Measurements from ENCODE around the gene SHE. TPM values are rescaled to one million over a fixed set of nuclear protein-coding genes. Genes with fewer than 3 reads are reported as not detected.

SHE gene
- total and polyA plus RNA-seq, 10 of the 15 experiments (the other 5 are each of a cell fraction or from before 2014, with no cell fraction given), result under 0.01 to 0.05 (median 0.03) TPM; not detected in 3

- no TSS peak for BruUV-seq (replicated peaks)
- FAIRE-seq, result no peak
- Histone ChIP-seq H3K4me1 (ENCODE audit: control insufficient read depth, insufficient read depth, low read length) (no peaks in the 10 kb centered on the region), H3K79me2 (ENCODE audit: control insufficient read depth, insufficient read depth, low read length) (no peaks in the 10 kb centered on the region), H4K20me1 (ENCODE audit: control insufficient read depth, insufficient read depth) (no peaks in the 10 kb centered on the region), H3K27ac (ENCODE audit: control insufficient read depth, insufficient read depth) (no peak overlapping the region), H3K9ac (ENCODE audit: control insufficient read depth, insufficient read depth, low read length) (no peak overlapping the region), H3K9me3 (replicated peaks; ENCODE audit: control insufficient read depth, insufficient read depth, low read length) (no peaks in the 10 kb centered on the region), H2AFZ (ENCODE audit: control insufficient read depth, low read depth, low read length) (no peak overlapping the region), H3K4me2 (ENCODE audit: control insufficient read depth, insufficient read depth) (no peak overlapping the region), H3K27me3 (replicated peaks in 1 of 2; ENCODE audit: control insufficient read depth in 2 of 2, insufficient read depth in 2 of 2, low read length in 1 of 2) (no peaks in the 10 kb centered on the region), H3K36me3 (ENCODE audit: control insufficient read depth in 2 of 2, insufficient read depth in 2 of 2, low read length in 1 of 2) (no peaks in the 10 kb centered on the region), H3K4me3 (no peak overlapping the region)
- POLR2A ChIA-PET, result no interaction called here
- in situ Hi-C loops (cut with MboI) (no loop called here), intact Hi-C loops (cut with micrococcal nuclease; ENCODE audit: unreplicated experiment) (no loop called here)
- CTCF ChIA-PET, result interaction anchor here (1.0 kb wide), 1 partner anchor 22 kb away, joined by 3 read pairs; no protein-coding TSS in a partner anchor
- RAD21 ChIA-PET (ENCODE audit: unreplicated experiment), result no interaction called here
- no peak for ATAC-seq
- DNase-seq (ENCODE audit: low read depth, low spot score), result no peak
- TF ChIP-seq, protein P1, sequence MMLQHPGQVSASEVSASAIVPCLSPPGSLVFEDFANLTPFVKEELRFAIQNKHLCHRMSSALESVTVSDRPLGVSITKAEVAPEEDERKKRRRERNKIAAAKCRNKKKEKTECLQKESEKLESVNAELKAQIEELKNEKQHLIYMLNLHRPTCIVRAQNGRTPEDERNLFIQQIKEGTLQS (IDR thresholded peaks at IDR 0.05; ENCODE audit: borderline replicate concordance, extremely low read depth, low read depth, low read length), result no peak
- TF ChIP-seq MEF2B (IDR thresholded peaks at IDR 0.05; ENCODE audit: partially characterized antibody, poor library complexity, severe bottlenecking) (no peak), EZH2 (IDR thresholded peaks at IDR 0.05; ENCODE audit: borderline replicate concordance, control insufficient read depth, low read depth, low read length) (no peak), SMARCA5 (IDR thresholded peaks at IDR 0.05) (no peak), BMI1 (IDR thresholded peaks at IDR 0.05; ENCODE audit: borderline replicate concordance) (no peak), WRNIP1 (IDR thresholded peaks at IDR 0.05; ENCODE audit: borderline replicate concordance, low read depth, low read length) (no peak), POLR2AphosphoS2 (IDR thresholded peaks at IDR 0.05; ENCODE audit: low read depth, low read length) (no peak), E4F1 (IDR thresholded peaks at IDR 0.05; ENCODE audit: borderline replicate concordance, partially characterized antibody) (no peak), ASH2L (IDR thresholded peaks at IDR 0.05; ENCODE audit: borderline replicate concordance, low read depth) (no peak), CUX1 (IDR thresholded peaks at IDR 0.05; ENCODE audit: insufficient replicate concordance, low read depth, low read length) (no peak), SMAD1 (IDR thresholded peaks at IDR 0.05; ENCODE audit: low read depth, partially characterized antibody) (no peak)
- TF ChIP-seq, protein P2, sequence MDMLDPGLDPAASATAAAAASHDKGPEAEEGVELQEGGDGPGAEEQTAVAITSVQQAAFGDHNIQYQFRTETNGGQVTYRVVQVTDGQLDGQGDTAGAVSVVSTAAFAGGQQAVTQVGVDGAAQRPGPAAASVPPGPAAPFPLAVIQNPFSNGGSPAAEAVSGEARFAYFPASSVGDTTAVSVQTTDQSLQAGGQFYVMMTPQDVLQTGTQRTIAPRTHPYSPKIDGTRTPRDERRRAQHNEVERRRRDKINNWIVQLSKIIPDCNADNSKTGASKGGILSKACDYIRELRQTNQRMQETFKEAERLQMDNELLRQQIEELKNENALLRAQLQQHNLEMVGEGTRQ (IDR thresholded peaks at IDR 0.05; ENCODE audit: borderline replicate concordance, low read depth, low read length), result no peak
- SMC1A ChIA-PET (ENCODE audit: uncharacterized antibody, unreplicated experiment), result interaction anchor here (1.0 to 1.2 kb wide), 2 partner anchors 22 to 45 kb away, joined by 3 to 4 read pairs; no protein-coding TSS in a partner anchor
Observed at GRCh38 chr1:154524881-154525280, 22.7 kb upstream of the SHE start.

All from GM12878 (cell line).